ENCODE results near the gene GRK5. TPM values are rescaled to one million over a fixed set of nuclear protein-coding genes. Genes with fewer than 3 reads are reported as not detected.

GRK5 gene
- total RNA-seq, 1 donor from 2014 or later = 2.8 TPM

GRCh38 chr10:119323085-119324016, 116.0 kb downstream of the GRK5 start:
- H3K36me3 ChIP-seq (ENCODE audit: control insufficient read depth, insufficient read depth, low read length) = no peaks in the 10 kb centered on the region
- TF ChIP-seq CTCF (IDR thresholded peaks at IDR 0.05; ENCODE audit: insufficient read depth, low read length, poor library complexity, severe bottlenecking) = no peak
- DNase-seq (ENCODE audit: low read depth) = no peak
- no peaks in the 10 kb centered on the region for H3K27me3 ChIP-seq (ENCODE audit: control insufficient read depth, insufficient read depth, low read length)
- H3K4me3 ChIP-seq (ENCODE audit: low read depth, low read length) = no peak overlapping the region

- no peak for TF ChIP-seq CTCF (IDR thresholded peaks at IDR 0.05; ENCODE audit: insufficient read depth, low read length, poor library complexity, severe bottlenecking)
- no peak for DNase-seq (ENCODE audit: low read depth)
Observed at GRCh38 chr10:119325131-119325530, 117.8 kb downstream of the GRK5 start.

GRCh38 chr10:119326167-119326566, 118.8 kb downstream of the GRK5 start:
- Histone ChIP-seq H3K36me3 (ENCODE audit: control insufficient read depth, insufficient read depth, low read length) (no peaks in the 10 kb centered on the region), H3K27me3 (ENCODE audit: control insufficient read depth, insufficient read depth, low read length) (no peaks in the 10 kb centered on the region), H3K4me3 (ENCODE audit: low read depth, low read length) (no peak overlapping the region)
- no peak for DNase-seq (ENCODE audit: low read depth)
- no peak for TF ChIP-seq CTCF (IDR thresholded peaks at IDR 0.05; ENCODE audit: insufficient read depth, low read length, poor library complexity, severe bottlenecking)

More at GRCh38 chr10:119325131-119325530, 117.8 kb downstream of the GRK5 start:
- H3K4me3 ChIP-seq (ENCODE audit: low read depth, low read length) = no peak overlapping the region
- no peaks in the 10 kb centered on the region for H3K36me3 ChIP-seq (ENCODE audit: control insufficient read depth, insufficient read depth, low read length)
- no peaks in the 10 kb centered on the region for H3K27me3 ChIP-seq (ENCODE audit: control insufficient read depth, insufficient read depth, low read length)

GRCh38 chr10:119327096-119327745, 119.8 kb downstream of the GRK5 start:
- DNase-seq (ENCODE audit: low read depth) = no peak
- H3K27me3 ChIP-seq (ENCODE audit: control insufficient read depth, insufficient read depth, low read length) = no peaks in the 10 kb centered on the region
- H3K4me3 ChIP-seq (ENCODE audit: low read depth, low read length) = no peak overlapping the region
- no peak for TF ChIP-seq CTCF (IDR thresholded peaks at IDR 0.05; ENCODE audit: insufficient read depth, low read length, poor library complexity, severe bottlenecking)
- H3K36me3 ChIP-seq (ENCODE audit: control insufficient read depth, insufficient read depth, low read length) = no peaks in the 10 kb centered on the region

GRCh38 chr10:119328223-119328622, 120.9 kb downstream of the GRK5 start:
- no peak overlapping the region for H3K4me3 ChIP-seq (ENCODE audit: low read depth, low read length)
- TF ChIP-seq CTCF (IDR thresholded peaks at IDR 0.05; ENCODE audit: insufficient read depth, low read length, poor library complexity, severe bottlenecking) = no peak
- H3K27me3 ChIP-seq (ENCODE audit: control insufficient read depth, insufficient read depth, low read length) = no peaks in the 10 kb centered on the region
- no peaks in the 10 kb centered on the region for H3K36me3 ChIP-seq (ENCODE audit: control insufficient read depth, insufficient read depth, low read length)
- DNase-seq (ENCODE audit: low read depth) = no peak
